Vein endothelial cell (primary cell): Measurements from ENCODE around the gene PIM2. TPM values are rescaled to one million over a fixed set of nuclear protein-coding genes. Genes with fewer than 3 reads are reported as not detected.

Experiments used
- small RNA-seq: library from RNA; depleted of rRNA; stranded (forward); fragments of <200 nt; gene quantifications from one replicate; pipeline ENCODE3, GENCODE V24; 2012
- total RNA-seq: library from RNA; depleted of rRNA; stranded (reverse); fragments of >200 nt; gene quantifications from 2 replicates; pipeline ENCODE4 v1.2.3, GENCODE V29; 2012

Gene PIM2
- total RNA-seq = 6.8 and 7.8 TPM in 2 replicates

GRCh38 chrX:48918643-48919340, at the start of gene PIM2:
Gene PIM2 (minus strand): TSS chrX:48919024. CDS start chrX:48918834, 190 bp downstream.

DNA sequence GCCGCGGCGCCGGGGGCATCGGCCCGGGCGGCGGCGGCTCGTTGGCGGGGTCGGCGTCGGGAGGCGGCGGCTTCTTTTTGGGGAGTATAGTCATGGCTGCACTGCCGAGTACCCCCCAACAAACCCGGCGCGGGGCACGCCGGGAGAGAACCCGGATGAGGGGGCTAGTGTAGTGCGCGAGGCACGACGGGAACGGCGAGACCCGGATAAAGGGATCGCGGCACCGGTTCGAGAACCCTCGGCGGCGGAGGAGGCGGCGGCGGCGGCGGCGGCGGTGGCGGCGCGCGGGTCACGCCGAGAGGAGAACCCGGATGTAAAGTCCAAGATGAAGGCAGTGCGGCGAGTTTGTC, 38.6 kb upstream of the PIM2 start, which contains the start of gene OTUD5:
Gene OTUD5 (minus strand): TSS at position 131 of the 350 bp plus-strand sequence. CDS start 37 bp downstream, at position 94.

DNA sequence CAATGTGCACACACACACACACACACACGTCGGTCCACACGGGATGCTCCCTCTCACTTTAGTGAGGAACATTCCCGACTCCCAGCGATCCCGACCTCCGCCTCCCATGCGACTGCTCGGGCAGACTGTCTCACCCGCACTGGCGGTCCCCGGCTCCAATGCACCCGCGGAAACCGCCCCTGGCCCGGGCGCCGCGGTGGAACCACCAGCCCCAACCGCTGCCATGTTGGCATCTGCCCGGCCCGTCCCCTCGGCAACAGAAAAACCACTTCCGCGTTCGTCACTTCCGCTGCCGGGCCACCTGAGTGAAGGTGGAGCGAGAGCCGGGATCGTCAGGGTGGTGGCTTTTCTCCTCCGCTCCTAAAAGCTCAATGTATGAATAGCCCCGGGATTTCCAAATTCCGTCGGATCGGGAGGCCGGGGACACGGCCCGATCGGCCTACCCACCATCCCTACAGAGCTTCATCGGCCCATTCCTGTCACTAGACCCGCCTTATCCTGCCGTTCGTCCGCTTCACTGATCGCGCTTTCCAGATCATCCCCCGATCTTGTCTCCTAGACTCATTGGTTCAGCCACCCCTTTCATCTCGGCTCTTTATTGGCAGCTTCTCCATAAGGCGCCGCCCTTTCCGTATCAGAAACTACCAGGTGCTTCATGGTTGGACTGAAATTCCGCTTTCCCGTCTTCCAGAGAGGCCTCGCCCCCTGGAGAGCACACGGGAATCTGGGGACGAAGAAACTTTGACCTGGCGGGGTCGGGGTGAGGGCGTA, 7.2 kb downstream of the PIM2 start, which contains the start of gene SLC35A2:
Gene SLC35A2 (minus strand): TSS at position 235 of the 771 bp plus-strand sequence. CDS start 10 bp downstream, at position 225.

GRCh38 chrX:48897625-48898306, 21.1 kb downstream of the PIM2 start, which contains the start of the genes PQBP1 and TIMM17B:
Gene PQBP1 (plus strand): TSS chrX:48897930. CDS start chrX:48898510, 580 bp downstream.
Gene TIMM17B (minus strand): TSS chrX:48897768. CDS start chrX:48897749, 19 bp downstream.

Small RNA genes lying within 50 kb of the gene (small RNA-seq; reads per million reads assigned to genes)
- gene RNU6-722P = 0.11 reads per million

Other genes with a start within 250 kb of the PIM2 start
- gene WAS, start 235.2 kb downstream of the PIM2 start, total RNA-seq = 0.33 TPM in 1 of 2 replicates, not detected in the other
- gene SUV39H1, start 222.3 kb downstream of the PIM2 start, total RNA-seq = 6.9 and 11.2 TPM in 2 replicates
- not detected in 2 replicates for gene GLOD5, start 157.3 kb downstream of the PIM2 start, total RNA-seq
- gene GATA1, start 132.4 kb downstream of the PIM2 start, total RNA-seq = not detected in 2 replicates
- gene HDAC6, start 117.0 kb downstream of the PIM2 start, total RNA-seq = 28.4 and 43.8 TPM in 2 replicates
- gene ERAS, start 92.5 kb downstream of the PIM2 start, total RNA-seq = not detected in 2 replicates
- 0.29 TPM in 1 of 2 replicates, not detected in the other for gene PCSK1N, start 83.4 kb downstream of the PIM2 start, total RNA-seq
- 21.0 and 31.0 TPM in 2 replicates for gene TIMM17B, start 21.3 kb downstream of the PIM2 start, total RNA-seq
- 45.4 and 50.0 TPM in 2 replicates for gene PQBP1, start 21.1 kb downstream of the PIM2 start, total RNA-seq
- gene SLC35A2, start 7.4 kb downstream of the PIM2 start, total RNA-seq = 20.5 and 22.9 TPM in 2 replicates
- gene OTUD5, start 38.6 kb upstream of the PIM2 start, total RNA-seq = 33.1 and 40.2 TPM in 2 replicates
- 0.19 and 0.33 TPM in 2 replicates for gene KCND1, start 52.8 kb upstream of the PIM2 start, total RNA-seq
- gene GRIPAP1, start 83.2 kb upstream of the PIM2 start, total RNA-seq = 17.0 and 18.3 TPM in 2 replicates
- gene TFE3, start 124.3 kb upstream of the PIM2 start, total RNA-seq = 30.4 and 31.7 TPM in 2 replicates
- 1.5 and 1.6 TPM in 2 replicates for gene CCDC120, start 140.0 kb upstream of the PIM2 start, total RNA-seq
- 7.3 and 9.8 TPM in 2 replicates for gene PRAF2, start 155.0 kb upstream of the PIM2 start, total RNA-seq
- gene WDR45, start 160.9 kb upstream of the PIM2 start, total RNA-seq = 24.5 and 36.4 TPM in 2 replicates
- gene GPKOW, start 204.7 kb upstream of the PIM2 start, total RNA-seq = 18.9 and 22.5 TPM in 2 replicates
- 0.65 and 0.76 TPM in 2 replicates for gene MAGIX, start 243.7 kb upstream of the PIM2 start, total RNA-seq